Measurements from ENCODE around the gene COL21A1.

- TF ChIP-seq POLR2A (IDR thresholded peaks at IDR 0.05), result no peak
- TF ChIP-seq, protein P1, sequence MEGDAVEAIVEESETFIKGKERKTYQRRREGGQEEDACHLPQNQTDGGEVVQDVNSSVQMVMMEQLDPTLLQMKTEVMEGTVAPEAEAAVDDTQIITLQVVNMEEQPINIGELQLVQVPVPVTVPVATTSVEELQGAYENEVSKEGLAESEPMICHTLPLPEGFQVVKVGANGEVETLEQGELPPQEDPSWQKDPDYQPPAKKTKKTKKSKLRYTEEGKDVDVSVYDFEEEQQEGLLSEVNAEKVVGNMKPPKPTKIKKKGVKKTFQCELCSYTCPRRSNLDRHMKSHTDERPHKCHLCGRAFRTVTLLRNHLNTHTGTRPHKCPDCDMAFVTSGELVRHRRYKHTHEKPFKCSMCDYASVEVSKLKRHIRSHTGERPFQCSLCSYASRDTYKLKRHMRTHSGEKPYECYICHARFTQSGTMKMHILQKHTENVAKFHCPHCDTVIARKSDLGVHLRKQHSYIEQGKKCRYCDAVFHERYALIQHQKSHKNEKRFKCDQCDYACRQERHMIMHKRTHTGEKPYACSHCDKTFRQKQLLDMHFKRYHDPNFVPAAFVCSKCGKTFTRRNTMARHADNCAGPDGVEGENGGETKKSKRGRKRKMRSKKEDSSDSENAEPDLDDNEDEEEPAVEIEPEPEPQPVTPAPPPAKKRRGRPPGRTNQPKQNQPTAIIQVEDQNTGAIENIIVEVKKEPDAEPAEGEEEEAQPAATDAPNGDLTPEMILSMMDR (IDR thresholded peaks at IDR 0.05), result no peak
Measured at GRCh38 chr6:56026455-56027180, 220.8 kb downstream of the COL21A1 start.

Data from uterus (tissue), 2 donors.